H1 (cell line): Measurements from ENCODE around the gene ZNF70. TPM values are rescaled to one million over a fixed set of nuclear protein-coding genes. Genes with fewer than 3 reads are reported as not detected.

Experiments used
- CTCF ChIA-PET: fragments of 300-600 bp; sonication (Branson Sonifier 250); formaldehyde crosslinking; loops from one replicate; lab custom pipeline; 2021; ENCODE audit not compliant: partially characterized antibody; lab: Charles Lee
- POLR2A ChIA-PET: fragments of 300-600 bp; sonication (Branson Sonifier 250); formaldehyde crosslinking; loops from one replicate; lab custom pipeline; 2021; ENCODE audit warnings: inconsistent platforms; ENCODE audit not compliant: partially characterized antibody; lab: Charles Lee
- DNase-seq, 2 experiments: peaks; one replicate each; pipeline versions ENCODE4 v3.0.0 to v3.0.0-alpha.2; 2010 to 2022; ENCODE audit warnings: low spot score in 2 of 2, low read depth in 1 of 2, mixed read lengths in 1 of 2
- FAIRE-seq: peaks from 2 replicates; lab custom pipeline; 2011; peaks lifted over from hg19 to GRCh38; lab: Jason Lieb, UNC
- H2AFZ ChIP-seq: 2 replicates; pipeline ENCODE4 v1.8.1; 2012; ENCODE audit warnings: low read length, inconsistent platforms
- H2AK5ac ChIP-seq: 2 replicates; pipeline ENCODE4 v1.6.1; 2013; ENCODE audit warnings: low read depth, low read length
- H2BK120ac ChIP-seq: replicated peaks from 2 replicates; pipeline ENCODE3; 2013; ENCODE audit warnings: low read depth, low read length, inconsistent platforms
- H2BK12ac ChIP-seq: 2 replicates; pipeline ENCODE4 v1.6.1; 2013; ENCODE audit warnings: low read depth, low read length
- H2BK15ac ChIP-seq: 2 replicates; pipeline ENCODE4 v1.6.1; 2013; ENCODE audit warnings: low read length
- H2BK20ac ChIP-seq: 2 replicates; pipeline ENCODE4 v1.6.1; 2013; ENCODE audit warnings: low read length
- H2BK5ac ChIP-seq: 2 replicates; pipeline ENCODE4 v1.6.1; 2013; ENCODE audit warnings: low read depth, low read length
- H3K14ac ChIP-seq: 2 replicates; pipeline ENCODE4 v1.6.1; 2013; ENCODE audit warnings: inconsistent platforms; ENCODE audit not compliant: insufficient read length
- H3K18ac ChIP-seq: 2 replicates; pipeline ENCODE4 v1.6.1; 2013; ENCODE audit warnings: low read length; ENCODE audit errors: extremely low read depth
- H3K23ac ChIP-seq: 2 replicates; pipeline ENCODE4 v1.6.1; 2013; ENCODE audit warnings: inconsistent platforms; ENCODE audit not compliant: insufficient read length
- H3K23me2 ChIP-seq: 2 replicates; pipeline ENCODE4 v1.6.1; 2013; ENCODE audit warnings: low read depth, low read length
- H3K27ac ChIP-seq: 2 replicates; pipeline ENCODE4 v1.6.1; 2011; ENCODE audit warnings: low read depth, low read length, inconsistent platforms
- H3K27me3 ChIP-seq, 4 experiments: replicated peaks in 1 of 4; 1 replicate in 1 of 4; 2 replicates in 3 of 4; pipeline versions ENCODE4 v1.6.1 to v1.8.1; 2011 to 2013; ENCODE audit warnings: low read length in 3 of 4, mild to moderate bottlenecking in 3 of 4, inconsistent platforms in 2 of 4, mixed read lengths in 2 of 4, moderate library complexity in 1 of 4; ENCODE audit not compliant: control insufficient read depth in 3 of 4, insufficient read depth in 3 of 4; ENCODE audit errors: extremely low read depth in 1 of 4
- H3K36me3 ChIP-seq, 4 experiments: 2 replicates each; pipeline versions ENCODE4 v1.6.1 to v1.8.1; 2011 to 2013; ENCODE audit warnings: mild to moderate bottlenecking in 4 of 4, low read length in 3 of 4, moderate library complexity in 2 of 4, control low read depth in 1 of 4, inconsistent platforms in 1 of 4; ENCODE audit not compliant: insufficient read depth in 4 of 4, control insufficient read depth in 2 of 4
- H3K4ac ChIP-seq: replicated peaks from 2 replicates; pipeline ENCODE3; 2013; ENCODE audit warnings: low read length, low read depth, mixed read lengths, inconsistent platforms; ENCODE audit not compliant: insufficient read length
- H3K4me1 ChIP-seq, 4 experiments: replicated peaks in 1 of 4; 1 replicate in 1 of 4; 2 replicates in 3 of 4; pipeline versions ENCODE4 v1.6.1 to v1.8.1; 2011 to 2013; ENCODE audit warnings: low read length in 3 of 4, inconsistent platforms in 2 of 4, mixed read lengths in 1 of 4; ENCODE audit not compliant: insufficient read depth in 4 of 4, control insufficient read depth in 3 of 4
- H3K4me2 ChIP-seq, 2 experiments: 2 replicates each; pipeline versions ENCODE4 v1.6.1 to v1.8.1; 2011 to 2013; ENCODE audit warnings: low read depth in 2 of 2, low read length in 2 of 2, control low read depth in 1 of 2, inconsistent platforms in 1 of 2, mild to moderate bottlenecking in 1 of 2; ENCODE audit not compliant: insufficient read depth in 1 of 2
- H3K4me3 ChIP-seq, 4 experiments: fragments of 200-600, 300-600 bp in 1 of 4; sonication (generic), shearing (Covaris generic), sonication (Bioruptor Twin) in 1 of 4; 2 replicates each; pipeline versions ENCODE4 v1.5.1 to v1.8.1; 2011 to 2016; ENCODE audit warnings: low read length in 4 of 4, low read depth in 3 of 4, control low read depth in 2 of 4, inconsistent platforms in 2 of 4, mild to moderate bottlenecking in 2 of 4, mixed read lengths in 1 of 4, moderate library complexity in 1 of 4; ENCODE audit not compliant: insufficient read depth in 2 of 4; ENCODE audit errors: extremely low read depth in 1 of 4
- H3K56ac ChIP-seq: replicated peaks from 2 replicates; pipeline ENCODE3; 2013; ENCODE audit warnings: low read depth, mild to moderate bottlenecking, mixed read lengths, low read length, inconsistent platforms; ENCODE audit not compliant: insufficient read length
- H3K79me1 ChIP-seq: 2 replicates; pipeline ENCODE4 v1.6.1; 2013; ENCODE audit warnings: low read depth, low read length, control low read depth
- H3K79me2 ChIP-seq, 2 experiments: 2 replicates each; pipeline versions ENCODE4 v1.6.1 to v1.8.1; 2012 to 2013; ENCODE audit warnings: low read length in 2 of 2, mild to moderate bottlenecking in 2 of 2, inconsistent platforms in 1 of 2; ENCODE audit not compliant: insufficient read depth in 2 of 2, control insufficient read depth in 1 of 2
- H3K9ac ChIP-seq, 4 experiments: replicated peaks in 1 of 4; 1 replicate in 1 of 4; 2 replicates in 3 of 4; pipeline versions ENCODE4 v1.6.1 to v1.8.1; 2011 to 2013; ENCODE audit warnings: low read depth in 3 of 4, low read length in 3 of 4, control low read depth in 2 of 4, mild to moderate bottlenecking in 2 of 4, moderate library complexity in 2 of 4, inconsistent platforms in 1 of 4; ENCODE audit errors: extremely low read depth in 1 of 4
- H3K9me3 ChIP-seq, 2 experiments: 2 replicates each; pipeline versions ENCODE4 v1.6.1 to v1.8.1; 2012 to 2013; ENCODE audit warnings: mild to moderate bottlenecking in 2 of 2, moderate library complexity in 2 of 2, control low read depth in 1 of 2, inconsistent platforms in 1 of 2, low read depth in 1 of 2, low read length in 1 of 2, mixed read lengths in 1 of 2; ENCODE audit not compliant: insufficient read depth in 2 of 2
- H4K20me1 ChIP-seq, 2 experiments: replicated peaks in 1 of 2; 2 replicates each; pipeline versions ENCODE3 to v1.8.1; 2011 to 2013; ENCODE audit warnings: inconsistent platforms in 2 of 2, low read length in 2 of 2, mild to moderate bottlenecking in 1 of 2; ENCODE audit not compliant: insufficient read depth in 2 of 2, control insufficient read depth in 1 of 2
- H4K5ac ChIP-seq: 2 replicates; pipeline ENCODE4 v1.6.1; 2013; ENCODE audit warnings: low read length, low read depth, mixed read lengths, inconsistent platforms; ENCODE audit not compliant: insufficient read length
- H4K8ac ChIP-seq: 2 replicates; pipeline ENCODE4 v1.8.0; 2013; ENCODE audit warnings: mild to moderate bottlenecking, moderate library complexity, low read length, inconsistent platforms; ENCODE audit not compliant: insufficient read depth; ENCODE audit errors: extremely low read depth
- H4K91ac ChIP-seq: replicated peaks from 2 replicates; pipeline ENCODE3; 2013; ENCODE audit warnings: low read length, mixed read lengths, inconsistent platforms; ENCODE audit not compliant: insufficient read length
- JUN ChIP-seq: IDR thresholded peaks from 2 replicates; pipeline ENCODE4 v1.6.1; 2011; ENCODE audit warnings: low read depth, mild to moderate bottlenecking, improper control_type of control experiment, low read length
- JUND ChIP-seq: IDR thresholded peaks from 2 replicates; pipeline ENCODE4 v1.6.1; 2011; ENCODE audit warnings: mild to moderate bottlenecking, improper control_type of control experiment, low read length
- TAF7 ChIP-seq: optimal IDR thresholded peaks from 2 replicates; pipeline ENCODE3; 2011; ENCODE audit warnings: low read depth, mild to moderate bottlenecking, inconsistent platforms, low read length, moderate library complexity, borderline replicate concordance
- TCF12 ChIP-seq: IDR thresholded peaks from 2 replicates; pipeline ENCODE4 v1.6.1; 2011; ENCODE audit warnings: low read depth, mild to moderate bottlenecking, low read length
- WGBS, 2 experiments: shearing (Covaris generic) in 1 of 2; methylation state at CpG; one replicate each; pipeline versions ENCODE4 v1.1.6 to v1.1.7; 2013 to 2015; ENCODE audit warnings: low lambda C conversion rate in 2 of 2, mixed read lengths in 2 of 2, inconsistent platforms in 1 of 2, low coverage in 1 of 2, missing lambda C conversion rate in 1 of 2; ENCODE audit not compliant: insufficient replicate concordance in 2 of 2, insufficient coverage in 1 of 2, insufficient read length in 1 of 2; ENCODE audit errors: extremely low coverage in 1 of 2, missing lambda C conversion rate in 1 of 2; 5-methylcytosine and 5-hydroxymethylcytosine counted together
- polyA plus RNA-seq, 7 experiments: library from polyadenylated mRNA; depleted of rRNA in 3 of 7; stranded (reverse) in 5 of 7; unstranded in 2 of 7; fragments of >200 nt in 5 of 7; fragments of 200-250 nt in 2 of 7; gene quantifications; 1 replicate in 5 of 7; 2 replicates in 1 of 7; 4 replicates in 1 of 7; pipeline versions ENCODE4 v1.2.1 to v1.2.3, GENCODE V29; 2011 to 2013; ENCODE audit warnings: missing spikeins in 2 of 7, mixed read lengths in 2 of 7
- total RNA-seq: library from RNA; stranded (reverse); fragmentation: NEBNext Ultra II Directional; extraction: Animal tissue kit (Norgen Biotek cat#: 25700); gene quantifications from 2 replicates; pipeline ENCODE4 v1.2.1, GENCODE V29; 2021

The ZNF70 gene
- total and polyA plus RNA-seq, 2 of the 8 experiments (the other 6 are each of a cell fraction or from before 2014, with no cell fraction given), result 1.1 to 2.6 TPM

DNA sequence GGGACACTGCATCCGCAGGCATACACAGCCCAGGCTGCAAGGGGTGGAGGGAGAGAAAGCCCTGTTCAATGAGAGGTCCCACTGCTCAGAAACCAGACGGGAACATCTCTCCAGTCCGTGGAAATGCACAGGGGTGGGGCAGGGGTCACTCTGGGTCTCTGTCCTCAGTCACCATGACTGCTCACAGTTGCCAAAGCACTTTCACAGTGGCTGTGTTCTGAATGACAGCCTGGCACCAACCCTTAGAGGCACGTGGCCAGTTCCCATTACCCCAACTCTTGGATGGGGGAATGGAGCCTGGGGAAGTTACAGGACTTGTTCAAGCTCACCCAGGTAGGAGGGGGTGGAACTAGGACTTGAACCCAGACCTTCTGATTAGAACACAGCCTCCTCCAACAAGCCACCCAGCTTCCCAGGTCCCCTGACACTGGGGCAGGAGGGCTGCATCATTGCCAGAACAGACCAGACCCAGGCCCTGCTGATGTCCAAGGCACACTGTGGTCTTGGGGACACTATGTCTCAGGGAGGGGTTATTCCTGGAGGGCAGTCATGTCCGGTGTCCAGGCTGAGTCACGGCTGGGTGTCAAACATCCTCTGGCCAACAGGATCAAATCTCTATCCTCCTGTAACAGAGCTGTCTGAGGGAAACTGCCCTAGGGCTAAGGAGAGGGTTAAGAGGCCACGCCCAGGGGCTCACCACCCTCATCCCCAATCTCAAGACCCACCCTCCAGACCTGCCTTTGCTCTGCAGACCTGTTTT lies 8.2 kb downstream of the ZNF70 start:
- Histone ChIP-seq H2BK5ac (no peak overlapping the region), H4K5ac (no peak overlapping the region), H3K23ac (no peak overlapping the region), H3K4ac (no peak overlapping the region), H3K36me3 (peaks cover 0 to 9% (median 2%) of the 10 kb centered on the region in 4 experiments; a peak in 3 of 8 replicates), H4K20me1 (peaks cover 0 to 5% of the 10 kb centered on the region in 2 experiments), H4K91ac (no peak overlapping the region), H3K18ac (no peak overlapping the region), H2BK12ac (no peak overlapping the region), H3K4me2 (no peak overlapping the region), H2AK5ac (no peak overlapping the region), H3K4me3 (no peak overlapping the region), H3K23me2 (no peaks in the 10 kb centered on the region), H3K14ac (no peak overlapping the region), H3K9ac (no peak overlapping the region), H2BK15ac (no peak overlapping the region), H3K9me3 (no peaks in the 10 kb centered on the region), H3K27ac (no peak overlapping the region), H3K79me1 (no peaks in the 10 kb centered on the region; the same call in 1 of the 2 replicates), H3K56ac (no peak overlapping the region), H2AFZ (no peak overlapping the region), H3K4me1 (no peaks in the 10 kb centered on the region), H2BK20ac (no peak overlapping the region), H4K8ac (no peak overlapping the region), H3K79me2 (no peaks in the 10 kb centered on the region), H2BK120ac (no peak overlapping the region), H3K27me3 (no peaks in the 10 kb centered on the region)
- CTCF ChIA-PET, result no interaction called here
- POLR2A ChIA-PET, result no interaction called here
- no peak for TF ChIP-seq TAF7
- TF ChIP-seq JUND, result no peak
- no peak for TF ChIP-seq JUN
- no peak for TF ChIP-seq TCF12
- no peak for FAIRE-seq
- 95% methylated on average over 7 of the region's 7 CpGs; no CpG with 5 or more reads in 1 of the 2 experiments for WGBS, 2 experiments
- DNase-seq, result no peak
